Measurements from ENCODE around the gene ARHGEF28. TPM values are rescaled to one million over a fixed set of nuclear protein-coding genes. Genes with fewer than 3 reads are reported as not detected.

Gene ARHGEF28
- total RNA-seq, 1 experiment from 2014 or later: 0.57 TPM

GRCh38 chr5:73673161-73673591, 47.2 kb downstream of the ARHGEF28 start:
- H3K79me2 ChIP-seq (ENCODE audit: insufficient read depth, low read length): no peaks in the 10 kb centered on the region
- H3K9ac ChIP-seq (ENCODE audit: extremely low read depth, insufficient read length, low read length): no peak overlapping the region
- H3K27ac Mint-ChIP-seq: no peak overlapping the region

More at GRCh38 chr5:73673161-73673591, 47.2 kb downstream of the ARHGEF28 start:
- Mint-ChIP-seq H3K4me1 (peaks cover 7 to 9% of the 10 kb centered on the region in 2 experiments; a peak in 3 of 4 replicates), H3K27me3 (ENCODE audit: low read depth) (no peaks in the 10 kb centered on the region), H3K9me3 (no peaks in the 10 kb centered on the region), H3K36me3 (ENCODE audit: insufficient read depth in 1 of 3, low read depth in 3 of 3) (no peaks in the 10 kb centered on the region), H3K4me3 (no peak overlapping the region)
- Histone ChIP-seq H2BK20ac (ENCODE audit: low read depth, low read length, poor library complexity, severe bottlenecking) (no peak overlapping the region), H2BK5ac (ENCODE audit: insufficient read length, low read length) (no peak overlapping the region), H4K91ac (ENCODE audit: insufficient read length, low read depth, low read length) (no peak overlapping the region), H4K5ac (ENCODE audit: insufficient read length, low read depth, low read length) (no peak overlapping the region), H2BK15ac (ENCODE audit: low read depth, low read length) (no peak overlapping the region), H4K20me1 (ENCODE audit: control insufficient read depth, insufficient read depth, insufficient read length) (no peaks in the 10 kb centered on the region), H3K23me2 (ENCODE audit: insufficient read length, low read depth, low read length, poor library complexity, severe bottlenecking) (no peaks in the 10 kb centered on the region), H2AK5ac (ENCODE audit: insufficient read length, low read length) (no peak overlapping the region), H3K79me1 (ENCODE audit: insufficient read depth, low read depth, low read length, poor library complexity, severe bottlenecking) (no peaks in the 10 kb centered on the region), H3K4me1 (ENCODE audit: insufficient read depth, low read length) (no peaks in the 10 kb centered on the region), H3T11ph (ENCODE audit: low read length) (no peak overlapping the region), H3K4me2 (ENCODE audit: insufficient read depth, insufficient read length, low read length) (no peak overlapping the region), H2BK120ac (ENCODE audit: low read depth, low read length, poor library complexity, severe bottlenecking) (no peak overlapping the region), H3K9me3 (ENCODE audit: control insufficient read depth, low read depth, low read length) (no peaks in the 10 kb centered on the region), H2AFZ (ENCODE audit: low read length) (no peak overlapping the region), H3K18ac (ENCODE audit: insufficient read length, low read depth, low read length) (no peak overlapping the region), H2BK12ac (ENCODE audit: insufficient read length, low read depth, low read length) (no peak overlapping the region), H4K8ac (replicated peaks; ENCODE audit: insufficient read length, low read depth, low read length) (no peak overlapping the region), H3K27ac (ENCODE audit: insufficient read length, low read depth, low read length) (no peak overlapping the region), H3K27me3 (ENCODE audit: insufficient read depth, low read length) (no peaks in the 10 kb centered on the region), H3K56ac (ENCODE audit: insufficient read length, low read depth, low read length) (no peak overlapping the region), H3K4ac (ENCODE audit: low read depth, low read length) (no peak overlapping the region; the same call in 1 of the 2 replicates), H3K14ac (ENCODE audit: insufficient read depth, low read length) (no peak overlapping the region), H3K23ac (ENCODE audit: insufficient read length, low read depth, low read length) (no peak overlapping the region)
- no peak for DNase-seq
- no peak for TF ChIP-seq CTCF (conservative IDR thresholded peaks at IDR 0.05)
